HT-29 (cell line): ENCODE results near the gene AHSA1. TPM values are rescaled to one million over a fixed set of nuclear protein-coding genes. Genes with fewer than 3 reads are reported as not detected.

Source experiments
- DNase-seq: peaks from one replicate; pipeline ENCODE4 v3.0.0-alpha.2; 2015; ENCODE audit warnings: low spot score
- total RNA-seq: library from RNA; depleted of rRNA; stranded (reverse); fragments of >200 nt; shearing (Covaris generic); gene quantifications from 2 replicates; pipeline ENCODE4 v1.2.3, GENCODE V29; 2014

The AHSA1 gene
- total RNA-seq, 1 experiment from 2014 or later = 118 TPM

GRCh38 chr14:77473921-77474320, 16.0 kb downstream of the AHSA1 start:
- no peak for DNase-seq

GRCh38 chr14:77474479-77475177, 16.7 kb downstream of the AHSA1 start:
- no peak for DNase-seq

- no peak for DNase-seq
These were observed 17.7 kb downstream of the AHSA1 start for GRCh38 chr14:77475432-77476115.

- no peak for DNase-seq
These were observed 20.1 kb downstream of the AHSA1 start for GRCh38 chr14:77478029-77478428.

- DNase-seq = no peak
These were observed 20.9 kb downstream of the AHSA1 start for GRCh38 chr14:77478796-77479195.

- no peak for DNase-seq
These were observed 24.5 kb downstream of the AHSA1 start for GRCh38 chr14:77482422-77482821.

GRCh38 chr14:77485256-77485655, 27.4 kb downstream of the AHSA1 start:
- DNase-seq = no peak

GRCh38 chr14:77485901-77486678, 28.2 kb downstream of the AHSA1 start:
- DNase-seq = no peak

- no peak for DNase-seq
These were observed 30.7 kb downstream of the AHSA1 start for GRCh38 chr14:77488558-77488957.

- DNase-seq = no peak
These were observed 31.1 kb downstream of the AHSA1 start for GRCh38 chr14:77489041-77489440.

- no peak for DNase-seq
These were observed 32.6 kb downstream of the AHSA1 start for GRCh38 chr14:77490347-77490986.

GRCh38 chr14:77491056-77491455, 33.2 kb downstream of the AHSA1 start:
- DNase-seq = no peak

GRCh38 chr14:77495334-77495733, 37.4 kb downstream of the AHSA1 start:
- DNase-seq = no peak

- no peak for DNase-seq
These were observed 40.5 kb downstream of the AHSA1 start, which contains the start of gene ISM2 for GRCh38 chr14:77498120-77498979. Gene ISM2 (minus strand): TSS chr14:77498816. CDS start chr14:77498793, 23 bp downstream.

- DNase-seq = no peak
These were observed 41.2 kb downstream of the AHSA1 start for GRCh38 chr14:77498984-77499527.

- no peak for DNase-seq
These were observed 44.4 kb downstream of the AHSA1 start for GRCh38 chr14:77502109-77502782.

- DNase-seq = no peak
These were observed 45.2 kb downstream of the AHSA1 start for GRCh38 chr14:77503138-77503537.

GRCh38 chr14:77505031-77505430, 47.1 kb downstream of the AHSA1 start:
- DNase-seq = no peak

- no peak for DNase-seq
These were observed 49.9 kb downstream of the AHSA1 start for GRCh38 chr14:77507762-77508161.

- no peak for DNase-seq
These were observed 50.4 kb downstream of the AHSA1 start for GRCh38 chr14:77508249-77508648.
